Mesothelial cell of epicardium (in vitro differentiated cells): ENCODE measurements around the gene SH3BP5L. TPM values are rescaled to one million over a fixed set of nuclear protein-coding genes. Genes with fewer than 3 reads are reported as not detected.
"Not testable (repeated sequence)": the region's sequence is repeated elsewhere in the genome, so short reads cannot be mapped to it uniquely, and the experiment has no call there.

Source experiments
- DNase-seq, 2 experiments: peaks; one replicate each; pipeline ENCODE4 v3.0.0; 2021; ENCODE audit warnings: low spot score in 2 of 2; ENCODE audit not compliant: unreplicated experiment in 2 of 2
- H3K27ac Mint-ChIP-seq: 2 replicates; pipeline ENCODE4 v1.8.0; 2021; ENCODE audit warnings: mixed read lengths
- H3K27me3 Mint-ChIP-seq: 2 replicates; pipeline ENCODE4 v1.8.0; 2021; ENCODE audit warnings: low read depth, mixed read lengths
- H3K36me3 Mint-ChIP-seq: 2 replicates; pipeline ENCODE4 v1.8.0; 2021; ENCODE audit warnings: mixed read lengths
- H3K4me1 Mint-ChIP-seq: 2 replicates; pipeline ENCODE4 v1.8.0; 2021; ENCODE audit warnings: mixed read lengths
- H3K4me3 Mint-ChIP-seq: 2 replicates; pipeline ENCODE4 v1.8.0; 2021; ENCODE audit warnings: mild to moderate bottlenecking, moderate library complexity, mixed read lengths
- H3K9me3 Mint-ChIP-seq: 2 replicates; pipeline ENCODE4 v1.8.0; 2021; ENCODE audit warnings: mixed read lengths
- total RNA-seq: library from RNA; stranded (reverse); gene quantifications from 3 replicates; pipeline ENCODE4 v1.2.1, GENCODE V29; 2021
- TF ChIP-seq, protein P1 (sequence below): fragments of 200-600 bp; sonication (generic); IDR thresholded peaks from one replicate; pipeline ENCODE4 v1.5.0; 2021; ENCODE audit warnings: antibody characterized with exemption; ENCODE audit not compliant: unreplicated experiment

The SH3BP5L gene
- total RNA-seq, 1 donor from 2014 or later, result 24.9 TPM

DNA sequence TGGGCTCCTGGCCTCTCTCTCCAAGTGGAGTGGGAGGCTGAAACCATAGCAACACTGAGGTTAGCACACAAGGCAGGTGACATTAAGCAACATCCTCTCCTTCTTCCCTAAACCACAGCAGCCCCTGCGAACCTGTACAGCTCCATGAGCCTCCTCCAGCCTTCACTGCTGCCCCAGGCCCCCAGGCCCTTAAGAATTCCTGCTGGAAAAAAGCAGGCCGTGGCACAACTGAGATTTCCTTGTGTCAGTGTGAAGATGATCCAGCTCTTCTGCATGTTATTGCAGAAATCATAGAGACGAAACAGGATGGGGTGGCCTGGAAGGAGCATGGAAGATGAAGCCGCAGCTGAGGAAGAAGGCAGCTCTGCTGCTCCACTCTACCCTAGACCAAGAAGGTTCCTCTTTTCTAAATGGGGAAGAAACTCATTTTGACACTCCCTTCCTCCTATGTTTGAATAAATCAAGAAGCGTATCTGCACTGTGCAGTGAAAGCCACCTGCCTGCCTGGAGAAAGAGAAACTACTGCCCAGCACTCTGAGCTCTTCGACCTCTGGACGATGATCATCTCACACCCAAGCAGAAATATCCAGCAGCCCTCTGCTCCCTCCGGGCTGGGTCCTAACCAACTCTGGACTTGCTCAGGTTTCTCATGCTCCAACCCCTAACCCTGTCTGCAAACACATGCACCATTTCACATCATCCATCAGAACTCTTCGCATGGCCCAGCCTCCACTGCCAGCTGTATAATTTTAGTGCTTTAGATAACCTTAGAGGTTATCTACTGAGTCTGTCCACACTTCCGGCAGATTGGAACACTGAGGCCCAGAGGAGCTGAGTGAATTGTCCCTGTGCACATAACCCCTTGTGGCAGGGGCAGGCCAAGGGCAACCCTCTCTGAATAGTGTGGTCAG, 20.7 kb downstream of the SH3BP5L start:
- Mint-ChIP-seq H3K4me3 (no peak overlapping the region), H3K9me3 (peaks cover 24% of the 10 kb centered on the region), H3K27ac (no peak overlapping the region), H3K4me1 (no peaks in the 10 kb centered on the region), H3K27me3 (no peaks in the 10 kb centered on the region), H3K36me3 (peaks cover 1% of the 10 kb centered on the region)
- DNase-seq, result no peak
- TF ChIP-seq, protein P1, sequence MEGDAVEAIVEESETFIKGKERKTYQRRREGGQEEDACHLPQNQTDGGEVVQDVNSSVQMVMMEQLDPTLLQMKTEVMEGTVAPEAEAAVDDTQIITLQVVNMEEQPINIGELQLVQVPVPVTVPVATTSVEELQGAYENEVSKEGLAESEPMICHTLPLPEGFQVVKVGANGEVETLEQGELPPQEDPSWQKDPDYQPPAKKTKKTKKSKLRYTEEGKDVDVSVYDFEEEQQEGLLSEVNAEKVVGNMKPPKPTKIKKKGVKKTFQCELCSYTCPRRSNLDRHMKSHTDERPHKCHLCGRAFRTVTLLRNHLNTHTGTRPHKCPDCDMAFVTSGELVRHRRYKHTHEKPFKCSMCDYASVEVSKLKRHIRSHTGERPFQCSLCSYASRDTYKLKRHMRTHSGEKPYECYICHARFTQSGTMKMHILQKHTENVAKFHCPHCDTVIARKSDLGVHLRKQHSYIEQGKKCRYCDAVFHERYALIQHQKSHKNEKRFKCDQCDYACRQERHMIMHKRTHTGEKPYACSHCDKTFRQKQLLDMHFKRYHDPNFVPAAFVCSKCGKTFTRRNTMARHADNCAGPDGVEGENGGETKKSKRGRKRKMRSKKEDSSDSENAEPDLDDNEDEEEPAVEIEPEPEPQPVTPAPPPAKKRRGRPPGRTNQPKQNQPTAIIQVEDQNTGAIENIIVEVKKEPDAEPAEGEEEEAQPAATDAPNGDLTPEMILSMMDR, result no peak

DNA sequence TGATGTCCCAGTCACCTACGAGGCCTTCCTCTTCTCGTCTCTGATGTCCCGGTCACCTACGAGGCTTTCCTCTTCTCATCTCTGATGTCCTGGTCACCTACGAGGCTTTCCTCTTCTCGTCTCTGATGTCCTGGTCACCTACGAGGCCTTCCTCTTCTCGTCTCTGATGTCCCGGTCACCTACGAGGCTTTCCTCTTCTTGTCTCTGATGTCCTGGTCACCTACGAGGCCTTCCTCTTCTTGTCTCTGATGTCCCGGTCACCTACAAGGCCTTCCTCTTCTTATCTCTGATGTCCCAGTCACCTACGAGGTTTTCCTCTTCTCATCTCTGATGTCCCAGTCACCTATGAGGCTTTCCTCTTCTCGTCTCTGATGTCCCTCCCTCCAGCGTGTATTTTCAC, 22.2 kb downstream of the SH3BP5L start:
- H3K4me1 Mint-ChIP-seq, H3K27ac Mint-ChIP-seq, DNase-seq, H3K4me3 Mint-ChIP-seq, H3K36me3 Mint-ChIP-seq, H3K27me3 Mint-ChIP-seq: not testable (repeated sequence)
- H3K9me3 Mint-ChIP-seq, result peaks cover 36% of the 10 kb centered on the region

DNA sequence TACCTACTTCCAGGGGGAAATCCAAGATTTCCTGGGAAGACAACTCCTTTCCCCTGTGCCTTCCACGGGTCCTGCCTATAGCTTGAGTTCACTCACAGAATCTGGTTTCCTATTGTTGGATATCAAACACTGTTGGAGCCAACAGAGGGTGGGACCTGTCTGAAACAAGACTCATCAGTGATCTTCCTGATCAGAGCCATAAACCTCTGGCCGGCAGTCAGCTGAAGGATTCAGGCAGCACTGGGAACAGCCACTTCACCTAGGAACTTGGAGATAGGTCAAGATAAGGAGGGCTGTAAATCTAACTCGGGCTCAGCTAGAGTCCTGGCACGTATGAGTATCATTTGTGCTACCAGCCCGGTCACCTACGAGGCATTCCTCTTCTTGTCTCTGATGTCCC, 23.3 kb downstream of the SH3BP5L start:
- no peak for DNase-seq

DNA sequence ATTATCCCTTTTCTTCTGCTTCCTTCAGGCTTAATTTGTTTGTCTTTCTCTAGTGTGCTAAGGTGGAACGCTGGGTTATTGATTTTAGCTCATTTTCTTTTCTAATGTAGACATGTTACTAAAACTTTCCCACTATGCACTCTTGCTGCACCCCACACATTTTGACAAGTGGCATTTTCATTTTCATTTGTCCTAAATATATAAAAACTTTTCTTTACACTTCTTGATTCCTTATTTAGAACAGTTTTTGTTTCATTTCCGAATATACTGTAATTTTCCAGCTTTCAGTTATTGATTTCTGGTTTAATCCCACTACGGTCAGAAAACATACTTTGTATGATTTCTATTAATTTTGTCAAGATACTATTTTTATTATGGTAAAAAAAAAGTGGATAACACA, 25.3 kb downstream of the SH3BP5L start:
- Mint-ChIP-seq H3K27ac (no peak overlapping the region), H3K36me3 (peaks cover 1% of the 10 kb centered on the region), H3K9me3 (peaks cover 61% of the 10 kb centered on the region), H3K4me1 (no peaks in the 10 kb centered on the region), H3K4me3 (no peak overlapping the region), H3K27me3 (no peaks in the 10 kb centered on the region)
- TF ChIP-seq, protein P1, result no peak
- no peak for DNase-seq

More for the DNA sequence above, 23.3 kb downstream of the SH3BP5L start:
- Mint-ChIP-seq H3K4me3 (no peak overlapping the region), H3K36me3 (peaks cover 1% of the 10 kb centered on the region), H3K27me3 (no peaks in the 10 kb centered on the region), H3K27ac (no peak overlapping the region), H3K9me3 (peaks cover 46% of the 10 kb centered on the region), H3K4me1 (no peaks in the 10 kb centered on the region)
- TF ChIP-seq, protein P1, result no peak

DNA sequence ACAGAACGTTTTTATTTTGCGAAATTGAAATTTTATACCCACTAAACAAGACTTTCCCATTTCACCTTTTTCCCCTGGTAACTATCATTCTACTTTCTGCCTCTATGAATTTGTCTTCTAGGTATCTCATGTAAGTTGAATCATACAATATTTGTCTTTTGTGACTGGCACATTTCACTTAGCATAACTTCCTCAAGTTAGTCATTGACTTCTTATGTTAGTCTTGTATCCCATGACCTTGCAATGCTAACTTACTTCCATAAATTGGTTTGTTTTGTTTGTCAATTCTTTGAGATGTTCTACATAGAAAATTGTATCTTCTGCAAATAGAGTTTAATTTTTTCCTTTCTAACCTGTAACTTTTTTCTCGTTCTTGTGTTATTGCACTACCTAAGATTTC, 26.9 kb downstream of the SH3BP5L start:
- no peak for DNase-seq
- TF ChIP-seq, protein P1, result no peak
- no peak overlapping the region for H3K4me3 Mint-ChIP-seq
- peaks cover 69% of the 10 kb centered on the region for H3K9me3 Mint-ChIP-seq
- H3K36me3 Mint-ChIP-seq, result peaks cover 3% of the 10 kb centered on the region
- H3K4me1 Mint-ChIP-seq, result no peaks in the 10 kb centered on the region
- H3K27ac Mint-ChIP-seq, result no peak overlapping the region
- no peaks in the 10 kb centered on the region for H3K27me3 Mint-ChIP-seq

DNA sequence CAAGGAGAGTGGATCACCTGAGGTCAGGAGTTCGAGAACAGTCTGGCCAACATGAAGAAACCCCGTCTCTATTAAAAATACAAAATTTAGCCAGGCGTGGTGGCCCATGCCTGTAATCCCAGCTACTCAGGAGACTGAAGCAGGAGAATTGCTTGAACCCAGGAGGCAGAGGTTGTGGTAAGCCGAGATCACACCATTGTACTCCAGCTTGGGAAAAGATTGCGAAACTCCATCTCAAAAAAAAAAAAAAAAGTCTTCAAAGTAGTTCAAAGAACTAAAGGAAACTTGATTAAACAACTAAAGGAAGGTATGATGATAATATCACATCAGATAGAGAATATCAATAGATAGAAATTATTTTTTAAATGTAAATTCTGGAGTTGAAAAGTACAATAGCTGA, 31.1 kb downstream of the SH3BP5L start:
- not testable (repeated sequence) for H3K27ac Mint-ChIP-seq, H3K27me3 Mint-ChIP-seq, H3K4me1 Mint-ChIP-seq, H3K36me3 Mint-ChIP-seq, DNase-seq, H3K4me3 Mint-ChIP-seq
- H3K9me3 Mint-ChIP-seq, result peaks cover 71% of the 10 kb centered on the region
